MM.1S (cell line): ENCODE results near the gene RASGRF2.

Experiments used
- DNase-seq: peaks from one replicate; pipeline ENCODE4 v3.0.0-alpha.2; 2015
- H2AFZ ChIP-seq: fragments of 300-600 bp; sonication (generic); 2 replicates; pipeline ENCODE4 v1.6.0; 2016; ENCODE audit warnings: antibody characterized with exemption, low read length
- H3F3A ChIP-seq: fragments of 300-600 bp; sonication (generic); 2 replicates; pipeline ENCODE4 v1.6.1; 2016; ENCODE audit warnings: mild to moderate bottlenecking, antibody characterized with exemption, low read length, moderate library complexity, mixed read lengths; ENCODE audit not compliant: insufficient read depth
- H3K27ac ChIP-seq: fragments of 300-600 bp; sonication (generic); 2 replicates; pipeline ENCODE4 v1.5.1; 2016; ENCODE audit warnings: mild to moderate bottlenecking, low read length
- H3K27me3 ChIP-seq: fragments of 300-600 bp; sonication (generic); replicated peaks from 2 replicates; pipeline ENCODE4 v1.6.0; 2016; ENCODE audit warnings: low read length; ENCODE audit not compliant: insufficient read depth
- H3K36me3 ChIP-seq: fragments of 300-600 bp; sonication (generic); replicated peaks from 2 replicates; pipeline ENCODE4 v1.6.1; 2016; ENCODE audit warnings: mild to moderate bottlenecking, low read length, mixed read lengths; ENCODE audit not compliant: insufficient read depth
- H3K4me1 ChIP-seq: fragments of 300-600 bp; sonication (generic); 2 replicates; pipeline ENCODE4 v1.6.1; 2016; ENCODE audit warnings: low read length, mixed read lengths
- H3K4me2 ChIP-seq: fragments of 300-600 bp; sonication (generic); 2 replicates; pipeline ENCODE4 v1.6.0; 2016; ENCODE audit warnings: low read depth, low read length
- H3K4me3 ChIP-seq: fragments of 300-600 bp; sonication (generic); 2 replicates; pipeline ENCODE4 v1.5.1; 2016; ENCODE audit warnings: low read length, mixed read lengths
- H3K79me2 ChIP-seq: fragments of 300-600 bp; sonication (generic); 2 replicates; pipeline ENCODE4 v1.6.1; 2016; ENCODE audit warnings: mixed run types, low read length, mixed read lengths
- H3K9ac ChIP-seq: fragments of 300-600 bp; sonication (generic); 2 replicates; pipeline ENCODE4 v1.6.1; 2016; ENCODE audit warnings: low read length, mixed read lengths
- H3K9me2 ChIP-seq: fragments of 300-600 bp; sonication (generic); replicated peaks from 2 replicates; pipeline ENCODE4 v1.6.1; 2016; ENCODE audit warnings: mild to moderate bottlenecking, low read length, mixed read lengths; ENCODE audit not compliant: insufficient read depth
- H3K9me3 ChIP-seq: fragments of 300-600 bp; sonication (generic); replicated peaks from 2 replicates; pipeline ENCODE4 v1.6.1; 2016; ENCODE audit warnings: mild to moderate bottlenecking, low read length, mixed read lengths; ENCODE audit not compliant: insufficient read depth
- H4K20me1 ChIP-seq: fragments of 300-600 bp; sonication (generic); 2 replicates; pipeline ENCODE4 v1.6.1; 2016; ENCODE audit warnings: mild to moderate bottlenecking, low read length, moderate library complexity, mixed read lengths; ENCODE audit not compliant: insufficient read depth
- CTCF ChIP-seq: fragments of 300-600 bp; sonication (generic); IDR thresholded peaks from 2 replicates; pipeline ENCODE4 v1.5.1; 2016; ENCODE audit warnings: antibody characterized with exemption, low read length, mixed read lengths
- EZH2 ChIP-seq: fragments of 300-600 bp; sonication (generic); optimal IDR thresholded peaks from 2 replicates; pipeline ENCODE3; 2017; ENCODE audit warnings: low read depth, mild to moderate bottlenecking, antibody characterized with exemption, low read length, mixed read lengths
- EZH2phosphoT487 ChIP-seq: fragments of 300-600 bp; sonication (generic); IDR thresholded peaks from 2 replicates; pipeline ENCODE4 v1.6.1; 2018; ENCODE audit warnings: antibody characterized with exemption, low read length

RASGRF2 gene

DNA sequence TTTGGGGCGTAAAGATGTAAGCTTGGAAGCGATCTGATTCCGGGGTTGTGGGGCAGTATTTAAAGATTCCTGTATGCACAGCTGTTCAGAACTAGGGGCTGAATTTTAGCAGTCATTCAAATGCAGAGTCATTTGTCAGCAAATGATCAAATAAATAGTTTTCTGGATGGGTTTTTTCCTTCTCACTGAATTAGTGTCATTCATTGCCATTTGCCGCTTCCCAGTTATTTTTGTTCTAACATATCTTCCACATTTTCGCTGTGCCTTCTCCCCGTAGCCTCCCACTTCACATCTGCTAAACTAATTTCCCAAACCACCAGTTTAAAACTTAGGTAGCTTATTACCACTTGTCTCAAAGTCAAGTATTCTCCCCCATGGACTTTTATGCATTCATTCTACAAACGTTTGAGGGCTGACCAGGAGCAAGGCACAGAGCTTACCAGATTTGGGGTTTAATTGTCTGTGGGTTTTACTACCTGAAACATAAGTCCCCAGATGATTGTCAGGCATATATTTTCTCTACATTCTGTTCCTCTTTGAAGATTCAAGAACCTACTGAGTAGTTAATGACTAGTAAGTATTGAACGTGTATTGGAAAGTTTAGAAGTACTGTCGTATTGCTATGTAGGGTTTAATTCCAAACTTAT lies 231.7 kb downstream of the RASGRF2 start:
- Histone ChIP-seq H3K9me3 (no peaks in the 10 kb centered on the region), H3K9ac (no peak overlapping the region), H3K27ac (no peak overlapping the region), H3K27me3 (no peaks in the 10 kb centered on the region), H3K4me1 (peaks cover 6% of the 10 kb centered on the region; the same call in 1 of the 2 replicates), H3K9me2 (no peaks in the 10 kb centered on the region), H3K36me3 (no peaks in the 10 kb centered on the region), H3K4me2 (no peak overlapping the region), H3F3A (no peaks in the 10 kb centered on the region), H2AFZ (no peak overlapping the region), H4K20me1 (no peaks in the 10 kb centered on the region), H3K79me2 (no peaks in the 10 kb centered on the region), H3K4me3 (no peak overlapping the region)
- no peak for TF ChIP-seq EZH2
- TF ChIP-seq EZH2phosphoT487: no peak
- no peak for TF ChIP-seq CTCF
- DNase-seq: no peak

- no peak for DNase-seq
- Histone ChIP-seq H3K79me2 (no peaks in the 10 kb centered on the region), H3K27ac (no peak overlapping the region), H3K4me3 (no peak overlapping the region), H3K4me1 (peaks cover 6% of the 10 kb centered on the region; the same call in 1 of the 2 replicates), H3K9me2 (no peaks in the 10 kb centered on the region), H3K9me3 (no peaks in the 10 kb centered on the region), H3K9ac (no peak overlapping the region), H4K20me1 (no peaks in the 10 kb centered on the region), H3K27me3 (no peaks in the 10 kb centered on the region), H3K4me2 (no peak overlapping the region), H3F3A (no peaks in the 10 kb centered on the region), H2AFZ (no peak overlapping the region), H3K36me3 (no peaks in the 10 kb centered on the region)
- TF ChIP-seq EZH2phosphoT487 (no peak), EZH2 (no peak), CTCF (no peak)
Observed at GRCh38 chr5:81192373-81192750, 232.2 kb downstream of the RASGRF2 start.

GRCh38 chr5:81194633-81195334 lies 234.6 kb downstream of the RASGRF2 start:
- H3F3A ChIP-seq: no peaks in the 10 kb centered on the region
- H3K4me1 ChIP-seq: no peaks in the 10 kb centered on the region
- no peaks in the 10 kb centered on the region for H3K79me2 ChIP-seq
- TF ChIP-seq EZH2 (no peak), CTCF (peak; percentile 96), EZH2phosphoT487 (no peak)
- H3K4me3 ChIP-seq: no peak overlapping the region
- DNase-seq: peak; percentile 74
- H3K36me3 ChIP-seq: no peaks in the 10 kb centered on the region
- H4K20me1 ChIP-seq: no peaks in the 10 kb centered on the region
- no peaks in the 10 kb centered on the region for H3K9me2 ChIP-seq
- H3K27me3 ChIP-seq: no peaks in the 10 kb centered on the region
- no peak overlapping the region for H3K27ac ChIP-seq
- no peak overlapping the region for H3K9ac ChIP-seq
- no peaks in the 10 kb centered on the region for H3K9me3 ChIP-seq
- H2AFZ ChIP-seq: peak overlapping the region; percentile 47
- H3K4me2 ChIP-seq: peak overlapping the region; percentile 47
